DMS114 treated with DMSO at 0.1 percent for 48 hours (cell line): Measurements from ENCODE around the gene PINLYP.

Experiments
- DNase-seq: peaks from one replicate; lab custom pipeline; 2025; ENCODE audit not compliant: unreplicated experiment; lab: John Stamatoyannopoulos, UW

Gene PINLYP

GRCh38 chr19:43605875-43606568 lies 30.4 kb downstream of the PINLYP start:
- no peak for DNase-seq

GRCh38 chr19:43606569-43607229 lies 31.1 kb downstream of the PINLYP start:
- no peak for DNase-seq

GRCh38 chr19:43607238-43608205 lies 31.9 kb downstream of the PINLYP start:
- no peak for DNase-seq

- DNase-seq = no peak
Measured at GRCh38 chr19:43609872-43610271, 34.3 kb downstream of the PINLYP start.

- DNase-seq = no peak
Measured at GRCh38 chr19:43610493-43610892, 34.9 kb downstream of the PINLYP start.

GRCh38 chr19:43611788-43612187 lies 36.2 kb downstream of the PINLYP start, which contains the start of gene SRRM5:
SRRM5 (plus strand) TSS chr19:43612088; CDS start chr19:43612122, 34 bp downstream.
- no peak for DNase-seq

GRCh38 chr19:43612374-43612773 lies 36.8 kb downstream of the PINLYP start:
- no peak for DNase-seq

- no peak for DNase-seq
Measured at GRCh38 chr19:43616306-43616705, 40.7 kb downstream of the PINLYP start.

- no peak for DNase-seq
Measured at GRCh38 chr19:43616954-43617353, 41.4 kb downstream of the PINLYP start.

GRCh38 chr19:43618921-43619261 lies 43.3 kb downstream of the PINLYP start:
- DNase-seq = peak; percentile 17

GRCh38 chr19:43619262-43620060 lies 43.9 kb downstream of the PINLYP start, which contains the start of gene ZNF428:
ZNF428 (minus strand) TSS chr19:43619629; CDS start chr19:43614304, 5,325 bp downstream.
- peak; percentile 47 for DNase-seq

GRCh38 chr19:43620061-43621001 lies 44.7 kb downstream of the PINLYP start:
- DNase-seq = no peak

GRCh38 chr19:43622070-43622469 lies 46.5 kb downstream of the PINLYP start:
- no peak for DNase-seq

GRCh38 chr19:43622956-43623355 lies 47.4 kb downstream of the PINLYP start:
- DNase-seq = no peak

- DNase-seq = no peak
Measured at GRCh38 chr19:43623889-43624670, 48.5 kb downstream of the PINLYP start.

GRCh38 chr19:43624933-43625332 lies 49.3 kb downstream of the PINLYP start:
- DNase-seq = no peak

- no peak for DNase-seq
Measured at GRCh38 chr19:43625918-43626579, 50.4 kb downstream of the PINLYP start.

GRCh38 chr19:43626838-43627237 lies 51.2 kb downstream of the PINLYP start:
- DNase-seq = no peak
